ENCODE results near the gene FXYD6. TPM values are rescaled to one million over a fixed set of nuclear protein-coding genes. Genes with fewer than 3 reads are reported as not detected.
A peak's percentile ranks its signal among the peaks of the same experiment; 100 is the strongest.

Gene FXYD6
- total and polyA plus RNA-seq, 8 donors, result 41.4 to 188 (median 157) TPM

DNA sequence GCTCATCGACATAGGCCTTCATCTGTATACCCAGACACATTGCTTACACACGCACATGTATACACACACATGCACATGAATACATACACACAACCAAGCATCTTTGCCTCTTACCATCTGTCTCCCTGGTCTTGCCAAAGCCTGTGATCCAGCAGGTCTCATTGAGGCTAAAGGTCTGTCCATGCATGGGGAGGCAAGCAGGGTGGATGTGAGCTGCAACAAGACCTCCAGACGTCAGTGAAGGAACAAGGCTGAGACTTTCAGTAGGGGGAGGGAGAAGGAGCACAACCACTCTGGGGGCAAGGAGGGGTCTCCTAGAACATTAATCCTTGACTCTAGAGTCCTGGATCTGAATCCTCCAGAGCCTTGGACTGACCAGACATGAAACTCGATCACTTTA, 29.1 kb upstream of the FXYD6 start:
- TF ChIP-seq, protein P1, sequence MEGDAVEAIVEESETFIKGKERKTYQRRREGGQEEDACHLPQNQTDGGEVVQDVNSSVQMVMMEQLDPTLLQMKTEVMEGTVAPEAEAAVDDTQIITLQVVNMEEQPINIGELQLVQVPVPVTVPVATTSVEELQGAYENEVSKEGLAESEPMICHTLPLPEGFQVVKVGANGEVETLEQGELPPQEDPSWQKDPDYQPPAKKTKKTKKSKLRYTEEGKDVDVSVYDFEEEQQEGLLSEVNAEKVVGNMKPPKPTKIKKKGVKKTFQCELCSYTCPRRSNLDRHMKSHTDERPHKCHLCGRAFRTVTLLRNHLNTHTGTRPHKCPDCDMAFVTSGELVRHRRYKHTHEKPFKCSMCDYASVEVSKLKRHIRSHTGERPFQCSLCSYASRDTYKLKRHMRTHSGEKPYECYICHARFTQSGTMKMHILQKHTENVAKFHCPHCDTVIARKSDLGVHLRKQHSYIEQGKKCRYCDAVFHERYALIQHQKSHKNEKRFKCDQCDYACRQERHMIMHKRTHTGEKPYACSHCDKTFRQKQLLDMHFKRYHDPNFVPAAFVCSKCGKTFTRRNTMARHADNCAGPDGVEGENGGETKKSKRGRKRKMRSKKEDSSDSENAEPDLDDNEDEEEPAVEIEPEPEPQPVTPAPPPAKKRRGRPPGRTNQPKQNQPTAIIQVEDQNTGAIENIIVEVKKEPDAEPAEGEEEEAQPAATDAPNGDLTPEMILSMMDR (IDR thresholded peaks at IDR 0.05), result no peak
- Histone ChIP-seq H3K27me3 (no peaks in the 10 kb centered on the region), H3K9me3 (no peaks in the 10 kb centered on the region), H3K4me3 (no peak overlapping the region), H3K36me3 (no peaks in the 10 kb centered on the region), H3K4me1 (peaks cover 2 to 4% of the 10 kb centered on the region in 2 donors), H3K27ac (no peak overlapping the region)
- intact Hi-C loops (cut with DNase I), result loop anchor here in 1 of 2 donors (10.0 kb wide), 1 partner anchor 61 kb away; no protein-coding TSS in a partner anchor
- DNase-seq, result peak in 1 of 4 donors; percentile 6
- no peak for ATAC-seq

DNA sequence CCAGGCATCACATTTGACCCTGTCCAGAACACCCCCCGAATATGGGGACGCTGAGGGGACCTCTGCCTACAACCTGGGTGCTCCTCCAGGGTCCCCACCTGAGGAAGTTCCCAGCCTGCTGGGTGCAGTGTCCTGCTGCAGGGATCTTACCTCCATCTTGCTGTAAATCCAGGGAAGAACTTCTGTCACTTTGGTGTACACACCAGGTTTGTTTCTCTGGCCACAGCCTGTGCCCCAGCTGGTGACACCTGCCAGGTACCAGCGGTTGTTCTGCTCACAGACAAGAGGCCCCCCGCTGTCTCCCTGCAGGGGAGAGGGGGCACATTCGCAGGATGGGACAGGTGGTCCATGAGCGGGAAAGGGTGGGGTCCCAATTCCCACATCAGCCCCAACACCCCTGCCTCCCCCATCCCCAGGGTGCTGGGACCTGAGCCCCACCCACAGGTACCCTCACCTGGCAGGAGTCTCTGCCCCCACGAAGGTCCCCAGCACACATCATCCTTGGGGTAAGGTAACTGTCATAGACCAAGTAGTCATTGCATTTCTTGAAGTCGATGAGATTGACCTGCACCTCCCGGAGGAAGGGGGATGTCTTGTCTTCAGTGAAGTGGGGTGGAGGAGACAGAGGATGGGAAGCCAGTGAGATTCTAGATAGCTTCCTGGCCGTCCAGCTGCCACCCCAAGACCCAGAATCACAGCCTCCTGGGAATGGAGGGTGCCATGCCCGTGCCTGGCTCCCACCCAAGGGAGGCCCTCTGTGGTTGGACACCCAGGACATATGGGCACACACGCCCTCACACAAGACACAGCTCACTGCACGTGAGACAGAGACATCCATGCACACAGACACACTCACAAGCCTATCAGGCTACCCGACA, 27.3 kb upstream of the FXYD6 start:
- Histone ChIP-seq H3K4me1 (peaks cover 2 to 7% of the 10 kb centered on the region in 2 donors), H3K4me3 (no peak overlapping the region), H3K9me3 (no peaks in the 10 kb centered on the region), H3K27ac (no peak overlapping the region), H3K27me3 (no peaks in the 10 kb centered on the region), H3K36me3 (no peaks in the 10 kb centered on the region)
- intact Hi-C loops (cut with DNase I), result loop anchor here in 1 of 2 donors (10.0 kb wide), 1 partner anchor 59 kb away; no protein-coding TSS in a partner anchor
- no peak for ATAC-seq
- DNase-seq, result peak in 1 of 4 donors; percentile 20
- TF ChIP-seq, protein P1 (IDR thresholded peaks at IDR 0.05), result no peak

DNA sequence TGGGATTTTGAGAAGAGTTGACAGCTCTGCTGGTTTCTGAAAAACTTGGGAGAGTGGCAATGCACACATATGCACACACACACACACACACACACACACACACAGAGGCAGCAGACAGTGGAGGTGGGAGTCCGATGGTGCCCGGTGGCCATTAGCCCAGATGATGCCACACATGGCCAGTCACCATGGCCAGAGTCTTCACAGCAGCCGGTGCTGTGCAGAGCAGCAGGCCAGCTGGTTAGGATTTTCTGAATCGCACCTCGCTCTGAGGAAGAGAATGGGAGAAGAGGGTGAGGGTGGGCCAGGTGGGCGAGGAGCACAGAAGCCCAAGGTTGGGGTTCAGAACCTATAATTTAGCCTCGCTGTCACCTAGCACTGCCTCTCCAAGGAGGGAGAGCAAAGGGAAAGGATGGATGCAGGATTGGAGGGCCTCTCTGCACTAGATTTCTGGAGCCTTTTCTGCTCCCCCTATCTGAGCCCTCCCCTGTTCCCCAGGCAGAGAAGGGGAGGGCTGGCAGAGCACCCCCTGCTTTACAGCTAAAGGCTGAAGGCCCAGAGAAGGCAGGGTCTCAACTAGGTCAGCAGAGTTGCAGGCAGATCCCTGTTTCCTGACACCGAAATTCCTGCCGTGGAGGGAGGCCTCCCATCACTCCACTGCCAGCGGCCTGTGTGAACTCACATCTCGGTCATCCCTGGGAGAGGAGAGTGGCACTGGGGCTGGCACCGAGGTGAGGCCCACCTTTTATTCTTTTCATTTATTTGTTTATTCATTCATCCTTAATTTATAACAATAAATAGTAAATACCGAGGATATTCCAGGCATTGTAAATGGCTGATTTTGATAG, 25.8 kb upstream of the FXYD6 start:
- Histone ChIP-seq H3K27me3 (no peaks in the 10 kb centered on the region), H3K4me3 (no peak overlapping the region), H3K4me1 (peaks cover 0 to 3% of the 10 kb centered on the region in 2 donors), H3K27ac (no peak overlapping the region), H3K36me3 (no peaks in the 10 kb centered on the region), H3K9me3 (no peaks in the 10 kb centered on the region)
- TF ChIP-seq, protein P1 (IDR thresholded peaks at IDR 0.05), result no peak
- intact Hi-C loops (cut with DNase I), result loop anchor here in 1 of 2 donors (10.0 kb wide), 1 partner anchor 57 kb away; no protein-coding TSS in a partner anchor
- peak in 1 of 4 donors; percentile 18 for DNase-seq
- no peak for ATAC-seq

DNA sequence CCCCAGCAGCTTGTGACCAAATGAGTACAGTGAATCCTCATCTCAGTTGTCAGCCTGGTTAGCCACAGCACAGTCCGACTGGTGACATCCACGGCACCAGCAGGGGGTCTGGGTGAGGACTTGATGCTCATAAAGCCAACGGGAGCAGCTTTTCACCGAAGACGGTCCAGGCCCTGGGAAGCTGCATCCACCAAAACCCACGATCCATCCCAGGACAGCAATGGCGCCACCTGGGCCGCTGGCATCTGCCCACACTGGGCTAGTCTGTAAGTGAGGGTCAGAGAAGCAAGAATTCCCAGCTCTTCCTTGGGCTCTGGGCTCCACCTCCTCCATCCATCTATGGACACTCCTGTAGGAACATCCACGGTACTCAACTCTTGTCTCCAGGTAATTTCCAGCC, 25.1 kb upstream of the FXYD6 start:
- H3K4me3 ChIP-seq, result no peak overlapping the region
- H3K4me1 ChIP-seq, result peaks cover 0 to 3% of the 10 kb centered on the region in 2 donors
- no peaks in the 10 kb centered on the region for H3K27me3 ChIP-seq
- intact Hi-C loops (cut with DNase I), result loop anchor here in 1 of 2 donors (10.0 kb wide), 1 partner anchor 57 kb away; no protein-coding TSS in a partner anchor
- DNase-seq (peak in 1 of 4 donors; percentile 28), ATAC-seq (no peak)
- H3K36me3 ChIP-seq, result no peaks in the 10 kb centered on the region
- no peak overlapping the region for H3K27ac ChIP-seq
- TF ChIP-seq, protein P1 (IDR thresholded peaks at IDR 0.05), result no peak
- H3K9me3 ChIP-seq, result no peaks in the 10 kb centered on the region
